Right cardiac atrium (tissue), 5 donors: ENCODE data around the gene TRIM24. TPM values are rescaled to one million over a fixed set of nuclear protein-coding genes. Genes with fewer than 3 reads are reported as not detected.

ENCODE experiments used
- ATAC-seq, 2 donors: fragments of 200-7000 bp; cut with Tn5 transposase; one replicate each; pipeline versions ENCODE4 v1.8.0 to v1.9.1; 2020; ENCODE audit warnings: moderate library complexity in 2 of 2, mild to moderate bottlenecking in 1 of 2
- DNase-seq, 3 donors: peaks; one replicate each; pipeline ENCODE4 v3.0.0-alpha.2; 2020
- H3K27ac ChIP-seq: one replicate; pipeline ENCODE4 v1.5.1; 2013; ENCODE audit warnings: mild to moderate bottlenecking, low read length, control low read depth, moderate library complexity
- H3K27me3 ChIP-seq: one replicate; pipeline ENCODE4 v1.6.1; 2013; ENCODE audit not compliant: control insufficient read depth, insufficient read depth
- H3K4me1 ChIP-seq: one replicate; pipeline ENCODE4 v1.6.1; 2013; ENCODE audit warnings: low read length; ENCODE audit not compliant: control insufficient read depth, insufficient read depth
- H3K4me3 ChIP-seq: one replicate; pipeline ENCODE4 v1.5.1; 2013; ENCODE audit warnings: low read length, control low read depth
- H3K9me3 ChIP-seq: one replicate; pipeline ENCODE4 v1.6.1; 2013; ENCODE audit warnings: low read length; ENCODE audit not compliant: control insufficient read depth
- WGBS: extraction: QIAGEN DNeasy Blood & Tissue Kit; methylation state at CpG from one replicate; pipeline ENCODE4 v1.1.7; 2013; 5-methylcytosine and 5-hydroxymethylcytosine counted together
- intact Hi-C, 4 donors: fragments of 100-400 bp; cut with DNase I; formaldehyde crosslinking; loops; one replicate each; pipeline versions ENCODE4 v1.11.0 to v1.14.0; 2022 to 2023
- polyA plus RNA-seq: library from polyadenylated mRNA; stranded (reverse); fragments of 200-250 nt; gene quantifications from one replicate; pipeline ENCODE4 v1.2.3, GENCODE V29; 2013
- total RNA-seq, 4 donors: library from RNA; stranded (reverse); fragmentation: NEBNext Ultra II Directional; extraction: Animal tissue kit (Norgen Biotek cat#: 25700); gene quantifications; one replicate each; pipeline ENCODE4 v1.2.1, GENCODE V29; 2021
- donor health status: healthy with polysubstance abuse.
- donor health status: DM: no; HTN: yes; CAD: no.
- donor health status: DM: no; HTN: no; CAD: no.
- donor health status: DM: no; HTN: yes; CAD: no; lungs with severe emphysema.
- donor health status: DM: yes; HTN: yes; CAD: no.

Gene TRIM24
- total and polyA plus RNA-seq, 5 donors: 9.4 to 18.7 (median 18.5) TPM

GRCh38 chr7:138607216-138608126 lies 147.4 kb downstream of the TRIM24 start:
- ATAC-seq (no peak), DNase-seq (no peak)
- no peaks in the 10 kb centered on the region for H3K27me3 ChIP-seq
- intact Hi-C loops: no loop called here
- H3K9me3 ChIP-seq: peaks cover 1% of the 10 kb centered on the region
- 85% methylated on average over 11 of the region's 11 CpGs for WGBS
- H3K27ac ChIP-seq: no peak overlapping the region
- H3K4me1 ChIP-seq: no peaks in the 10 kb centered on the region
- no peak overlapping the region for H3K4me3 ChIP-seq

GRCh38 chr7:138608275-138608674 lies 148.2 kb downstream of the TRIM24 start:
- no peak overlapping the region for H3K4me3 ChIP-seq
- no peaks in the 10 kb centered on the region for H3K4me1 ChIP-seq
- DNase-seq (no peak), ATAC-seq (no peak)
- no peaks in the 10 kb centered on the region for H3K27me3 ChIP-seq
- intact Hi-C loops: no loop called here
- 47% methylated on average over 12 of the region's 12 CpGs for WGBS
- H3K27ac ChIP-seq: no peak overlapping the region
- peaks cover 1% of the 10 kb centered on the region for H3K9me3 ChIP-seq

GRCh38 chr7:138610671-138611170 lies 150.7 kb downstream of the TRIM24 start:
- Histone ChIP-seq H3K27ac (no peak overlapping the region), H3K4me3 (no peak overlapping the region), H3K9me3 (peaks cover under 1% of the 10 kb centered on the region), H3K4me1 (no peaks in the 10 kb centered on the region), H3K27me3 (no peaks in the 10 kb centered on the region)
- DNase-seq (no peak), ATAC-seq (no peak)
- WGBS: 89% methylated on average over 7 of the region's 7 CpGs
- intact Hi-C loops: no loop called here

- ATAC-seq (no peak), DNase-seq (no peak)
- no peak overlapping the region for H3K4me3 ChIP-seq
- H3K27me3 ChIP-seq: no peaks in the 10 kb centered on the region
- H3K27ac ChIP-seq: no peak overlapping the region
- intact Hi-C loops: no loop called here
- whole genome bisulfite sequencing: 93% methylated on average over 2 of the region's 2 CpGs
- H3K9me3 ChIP-seq: no peaks in the 10 kb centered on the region
- H3K4me1 ChIP-seq: no peaks in the 10 kb centered on the region
Observed at GRCh38 chr7:138613630-138614029, 153.6 kb downstream of the TRIM24 start.

- whole genome bisulfite sequencing: 93% methylated on average over 6 of the region's 6 CpGs
- intact Hi-C loops: no loop called here
- Histone ChIP-seq H3K9me3 (no peaks in the 10 kb centered on the region), H3K4me1 (no peaks in the 10 kb centered on the region), H3K4me3 (no peak overlapping the region), H3K27me3 (no peaks in the 10 kb centered on the region), H3K27ac (no peak overlapping the region)
- ATAC-seq: no peak
- DNase-seq: no peak
Observed at GRCh38 chr7:138616085-138616484, 156.0 kb downstream of the TRIM24 start.

- no peak overlapping the region for H3K27ac ChIP-seq
- intact Hi-C loops: no loop called here
- DNase-seq (no peak), ATAC-seq (no peak)
- 87% methylated on average over 10 of the region's 10 CpGs for WGBS
- no peaks in the 10 kb centered on the region for H3K27me3 ChIP-seq
- no peaks in the 10 kb centered on the region for H3K4me1 ChIP-seq
- H3K9me3 ChIP-seq: no peaks in the 10 kb centered on the region
- no peak overlapping the region for H3K4me3 ChIP-seq
Observed at GRCh38 chr7:138618506-138618905, 158.4 kb downstream of the TRIM24 start.

GRCh38 chr7:138618933-138619332 lies 158.9 kb downstream of the TRIM24 start:
- ATAC-seq (no peak), DNase-seq (no peak)
- H3K9me3 ChIP-seq: no peaks in the 10 kb centered on the region
- no peak overlapping the region for H3K4me3 ChIP-seq
- H3K4me1 ChIP-seq: no peaks in the 10 kb centered on the region
- H3K27ac ChIP-seq: no peak overlapping the region
- intact Hi-C loops: no loop called here
- no peaks in the 10 kb centered on the region for H3K27me3 ChIP-seq

- H3K9me3 ChIP-seq: no peaks in the 10 kb centered on the region
- H3K4me1 ChIP-seq: no peaks in the 10 kb centered on the region
- DNase-seq (no peak), ATAC-seq (no peak)
- WGBS: 90% methylated on average over 1 of the region's 1 CpG
- H3K27ac ChIP-seq: no peak overlapping the region
- intact Hi-C loops: no loop called here
- H3K27me3 ChIP-seq: no peaks in the 10 kb centered on the region
- H3K4me3 ChIP-seq: no peak overlapping the region
Observed at GRCh38 chr7:138622841-138623240, 162.8 kb downstream of the TRIM24 start.

- ATAC-seq: no peak
- Histone ChIP-seq H3K4me1 (no peaks in the 10 kb centered on the region), H3K27ac (no peak overlapping the region), H3K27me3 (no peaks in the 10 kb centered on the region), H3K9me3 (no peaks in the 10 kb centered on the region), H3K4me3 (no peak overlapping the region)
- WGBS: 16% methylated on average over 3 of the region's 3 CpGs
- DNase-seq: no peak
- intact Hi-C loops: no loop called here
Observed at GRCh38 chr7:138625084-138625848, 165.2 kb downstream of the TRIM24 start.

- no peak for ATAC-seq
- intact Hi-C loops: no loop called here
- 46% methylated on average over 5 of the region's 5 CpGs for WGBS
Observed at GRCh38 chr7:138625849-138626230, 165.8 kb downstream of the TRIM24 start.

GRCh38 chr7:138626846-138627245 lies 166.8 kb downstream of the TRIM24 start:
- intact Hi-C loops: no loop called here
- ATAC-seq (no peak), DNase-seq (no peak)
- Histone ChIP-seq H3K27ac (no peak overlapping the region), H3K9me3 (no peaks in the 10 kb centered on the region), H3K27me3 (no peaks in the 10 kb centered on the region), H3K4me1 (no peaks in the 10 kb centered on the region), H3K4me3 (no peak overlapping the region)
- WGBS: 64% methylated on average over 2 of the region's 2 CpGs

More at GRCh38 chr7:138625849-138626230, 165.8 kb downstream of the TRIM24 start:
- no peak for DNase-seq
- Histone ChIP-seq H3K9me3 (no peaks in the 10 kb centered on the region), H3K4me1 (no peaks in the 10 kb centered on the region), H3K27ac (no peak overlapping the region), H3K27me3 (no peaks in the 10 kb centered on the region), H3K4me3 (no peak overlapping the region)
